HG03060 (cell line): ENCODE measurements around the gene TEF.

Source experiments
- ATAC-seq: cut with Tn5 transposase; IDR thresholded peaks from one replicate; pipeline ENCODE4 v1.9.1; 2021; ENCODE audit warnings: low read depth, moderate number of reproducible peaks; ENCODE audit not compliant: unreplicated experiment

The TEF gene

GRCh38 chr22:41446639-41447434 is 65.1 kb downstream of the TEF start, which contains the start of gene TOB2:
Gene TOB2, minus strand, starts transcription at chr22:41446801. Its CDS starts 9,456 bp downstream, at chr22:41437345.
- ATAC-seq = no peak

GRCh38 chr22:41447435-41448188 is 65.9 kb downstream of the TEF start:
- ATAC-seq = no peak

GRCh38 chr22:41448189-41448808 is 66.6 kb downstream of the TEF start:
- peak; percentile 21 for ATAC-seq
